Upper lobe of left lung (tissue), 6 donors: ENCODE results near the gene DNAAF1. TPM values are rescaled to one million over a fixed set of nuclear protein-coding genes. Genes with fewer than 3 reads are reported as not detected.
"Not testable (repeated sequence)": the region's sequence is repeated elsewhere in the genome, so short reads cannot be mapped to it uniquely, and the experiment has no call there.

Experiments used
- ATAC-seq, 2 donors: fragments of 200-7000 bp; cut with Tn5 transposase; one replicate each; pipeline ENCODE4 v1.9.1; 2022; ENCODE audit warnings: mild to moderate bottlenecking in 2 of 2, moderate library complexity in 2 of 2; ENCODE audit not compliant: low FRiP score in 2 of 2
- DNase-seq, 2 donors: peaks; one replicate each; pipeline ENCODE4 v3.0.0-alpha.2; 2019 to 2020
- H3K27ac ChIP-seq, 4 donors: fragments of 200-600 bp; sonication (generic); one replicate each; pipeline ENCODE4 v1.5.1; 2016 to 2019
- H3K27me3 ChIP-seq, 4 donors: fragments of 200-600 bp; sonication (generic); one replicate each; pipeline ENCODE4 v1.5.1; 2017 to 2019
- H3K36me3 ChIP-seq, 4 donors: fragments of 200-600 bp; sonication (generic); one replicate each; pipeline ENCODE4 v1.5.1; 2016 to 2019
- H3K4me1 ChIP-seq, 4 donors: fragments of 200-600 bp; sonication (generic); one replicate each; pipeline ENCODE4 v1.5.1; 2018 to 2019
- H3K4me3 ChIP-seq, 4 donors: fragments of 200-600 bp; sonication (generic); one replicate each; pipeline ENCODE4 v1.5.1; 2017 to 2019; ENCODE audit warnings: mild to moderate bottlenecking in 2 of 4, moderate library complexity in 1 of 4
- H3K9me3 ChIP-seq, 4 donors: fragments of 200-600 bp; sonication (generic); one replicate each; pipeline ENCODE4 v1.5.1; 2018 to 2019
- CTCF ChIP-seq, 6 experiments: fragments of 450-650 bp in 4 of 6; fragments of 200-600 bp in 2 of 6; sonication (generic) in 2 of 6; IDR thresholded peaks; one replicate each; pipeline ENCODE4 v1.5.1; 2016 to 2019; ENCODE audit warnings: antibody characterized with exemption in 6 of 6
- EP300 ChIP-seq, 4 donors: sonication (generic); formaldehyde crosslinking; IDR thresholded peaks; one replicate each; pipeline ENCODE4 v1.5.1; 2017; ENCODE audit warnings: antibody characterized with exemption in 4 of 4, control low read depth in 2 of 4
- POLR2A ChIP-seq, 4 donors: fragments of 450-650 bp; IDR thresholded peaks; one replicate each; pipeline ENCODE4 v1.5.1; 2016 to 2017; ENCODE audit warnings: antibody characterized with exemption in 4 of 4, mild to moderate bottlenecking in 2 of 4
- POLR2AphosphoS5 ChIP-seq, 2 donors: sonication (generic); formaldehyde crosslinking; IDR thresholded peaks; one replicate each; pipeline ENCODE4 v1.5.1; 2017; ENCODE audit warnings: antibody characterized with exemption in 2 of 2
- WGBS, 2 donors: methylation state at CpG; one replicate each; pipeline ENCODE4 v1.1.5; 2017 to 2018; 5-methylcytosine and 5-hydroxymethylcytosine counted together
- total RNA-seq, 6 donors: library from RNA; depleted of rRNA in 4 of 6; stranded (reverse); fragments of >200 nt in 4 of 6; gene quantifications; one replicate each; pipeline versions ENCODE4 v1.1.0 to v1.2.1, GENCODE V29; 2016 to 2021
- donor health status: DM: no; HTN: no; CAD: no; lungs with moderate emphysema.
- donor health status: DM: no; HTN: yes; CAD: no; lungs with severe emphysema.

DNAAF1 gene
- total RNA-seq, 6 donors from 2014 or later, result 0.97 to 58.7 (median 28.5) TPM

- peak overlapping the region; percentile 86 to 97 (median 92) for H3K27ac ChIP-seq
- no peak for ATAC-seq
- H3K4me3 ChIP-seq, result peak overlapping the region; percentile 65 to 96 (median 84)
- 8 to 9% methylated on average over 12 of the region's 12 CpGs for WGBS, 2 donors
- no peaks in the 10 kb centered on the region for H3K9me3 ChIP-seq
- no peak for DNase-seq
- TF ChIP-seq EP300 (IDR thresholded peaks at IDR 0.05), result no peak
- no peak for TF ChIP-seq POLR2A (IDR thresholded peaks at IDR 0.05)
- H3K4me1 ChIP-seq, result peaks cover 12 to 28% (median 20%) of the 10 kb centered on the region in 4 donors
- no peaks in the 10 kb centered on the region for H3K27me3 ChIP-seq
- H3K36me3 ChIP-seq, result peaks cover 0 to 8% (median 3%) of the 10 kb centered on the region in 4 donors
Observed at GRCh38 chr16:84117494-84117843, 27.6 kb upstream of the DNAAF1 start.

GRCh38 chr16:84118315-84118714 is 26.8 kb upstream of the DNAAF1 start:
- H3K4me1 ChIP-seq, result peaks cover 12 to 28% (median 20%) of the 10 kb centered on the region in 4 donors
- ATAC-seq, H3K9me3 ChIP-seq, H3K27ac ChIP-seq, H3K4me3 ChIP-seq, DNase-seq, H3K27me3 ChIP-seq: not testable (repeated sequence)
- peaks cover 4 to 13% (median 8%) of the 10 kb centered on the region in 4 donors for H3K36me3 ChIP-seq
- WGBS, 2 donors, result 91% methylated on average over 5 of the region's 5 CpGs

- peaks cover 4 to 19% (median 13%) of the 10 kb centered on the region in 4 donors for H3K36me3 ChIP-seq
- no peak overlapping the region for H3K4me3 ChIP-seq
- no peaks in the 10 kb centered on the region for H3K9me3 ChIP-seq
- H3K27ac ChIP-seq, result no peak overlapping the region
- no peaks in the 10 kb centered on the region for H3K27me3 ChIP-seq
- TF ChIP-seq CTCF (IDR thresholded peaks at IDR 0.05), result no peak
- TF ChIP-seq POLR2A (IDR thresholded peaks at IDR 0.05), result no peak
- TF ChIP-seq POLR2AphosphoS5 (IDR thresholded peaks at IDR 0.05), result no peak
- no peak for TF ChIP-seq EP300 (IDR thresholded peaks at IDR 0.05)
- WGBS, 2 donors, result 82 to 87% methylated on average over 7 to 13 of the region's 13 CpGs
- DNase-seq, result no peak
- no peak for ATAC-seq
- H3K4me1 ChIP-seq, result peaks cover 12 to 23% (median 18%) of the 10 kb centered on the region in 4 donors
Observed at GRCh38 chr16:84119368-84119767, 25.7 kb upstream of the DNAAF1 start.

- WGBS, 2 donors, result 71 to 75% methylated on average over 5 of the region's 5 CpGs
- peaks cover 4 to 21% (median 14%) of the 10 kb centered on the region in 4 donors for H3K36me3 ChIP-seq
- no peaks in the 10 kb centered on the region for H3K9me3 ChIP-seq
- H3K27me3 ChIP-seq, result no peaks in the 10 kb centered on the region
- DNase-seq, result no peak
- ATAC-seq, result no peak
- H3K27ac ChIP-seq, result no peak overlapping the region
- no peak overlapping the region for H3K4me3 ChIP-seq
- H3K4me1 ChIP-seq, result peaks cover 10 to 17% (median 15%) of the 10 kb centered on the region in 4 donors
- TF ChIP-seq EP300 (IDR thresholded peaks at IDR 0.05), result no peak
- no peak for TF ChIP-seq POLR2AphosphoS5 (IDR thresholded peaks at IDR 0.05)
- TF ChIP-seq POLR2A (IDR thresholded peaks at IDR 0.05), result no peak
- no peak for TF ChIP-seq CTCF (IDR thresholded peaks at IDR 0.05)
Observed at GRCh38 chr16:84120023-84120422, 25.1 kb upstream of the DNAAF1 start.

- ATAC-seq, result no peak
- Histone ChIP-seq H3K9me3 (no peaks in the 10 kb centered on the region), H3K27ac (no peak overlapping the region), H3K27me3 (no peaks in the 10 kb centered on the region), H3K4me1 (peaks cover under 1 to 7% (median 6%) of the 10 kb centered on the region in 4 donors), H3K36me3 (peaks cover 4 to 25% (median 14%) of the 10 kb centered on the region in 4 donors), H3K4me3 (no peak overlapping the region)
- peak in 1 of 2 donors; percentile 66 for DNase-seq
- TF ChIP-seq CTCF (IDR thresholded peaks at IDR 0.05) (no peak), POLR2AphosphoS5 (IDR thresholded peaks at IDR 0.05) (no peak), EP300 (IDR thresholded peaks at IDR 0.05) (no peak), POLR2A (IDR thresholded peaks at IDR 0.05) (no peak)
- 74 to 82% methylated on average over 9 to 10 of the region's 10 CpGs for WGBS, 2 donors
Observed at GRCh38 chr16:84121007-84121406, 24.1 kb upstream of the DNAAF1 start.
